ENCODE measurements around the gene CSK.

DNA sequence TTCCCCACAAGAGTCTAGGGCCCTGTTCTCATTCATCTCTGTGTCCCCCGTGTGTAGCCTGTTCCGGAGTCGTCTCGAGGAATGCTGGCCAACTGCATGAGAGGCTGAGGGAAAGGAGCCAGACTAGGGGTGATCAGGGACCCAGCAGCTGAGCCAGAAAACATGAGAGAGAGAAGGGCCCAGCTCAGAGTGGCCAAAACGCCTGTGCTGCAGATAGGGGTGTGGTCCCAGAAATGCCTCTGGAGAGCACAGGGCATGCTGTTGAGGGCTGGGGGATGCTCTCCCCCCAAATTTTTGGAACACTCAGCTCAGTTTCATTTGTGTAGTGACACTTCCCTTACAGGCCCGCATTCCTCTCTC, 19.1 kb upstream of the CSK start:
- TF ChIP-seq, protein P1, sequence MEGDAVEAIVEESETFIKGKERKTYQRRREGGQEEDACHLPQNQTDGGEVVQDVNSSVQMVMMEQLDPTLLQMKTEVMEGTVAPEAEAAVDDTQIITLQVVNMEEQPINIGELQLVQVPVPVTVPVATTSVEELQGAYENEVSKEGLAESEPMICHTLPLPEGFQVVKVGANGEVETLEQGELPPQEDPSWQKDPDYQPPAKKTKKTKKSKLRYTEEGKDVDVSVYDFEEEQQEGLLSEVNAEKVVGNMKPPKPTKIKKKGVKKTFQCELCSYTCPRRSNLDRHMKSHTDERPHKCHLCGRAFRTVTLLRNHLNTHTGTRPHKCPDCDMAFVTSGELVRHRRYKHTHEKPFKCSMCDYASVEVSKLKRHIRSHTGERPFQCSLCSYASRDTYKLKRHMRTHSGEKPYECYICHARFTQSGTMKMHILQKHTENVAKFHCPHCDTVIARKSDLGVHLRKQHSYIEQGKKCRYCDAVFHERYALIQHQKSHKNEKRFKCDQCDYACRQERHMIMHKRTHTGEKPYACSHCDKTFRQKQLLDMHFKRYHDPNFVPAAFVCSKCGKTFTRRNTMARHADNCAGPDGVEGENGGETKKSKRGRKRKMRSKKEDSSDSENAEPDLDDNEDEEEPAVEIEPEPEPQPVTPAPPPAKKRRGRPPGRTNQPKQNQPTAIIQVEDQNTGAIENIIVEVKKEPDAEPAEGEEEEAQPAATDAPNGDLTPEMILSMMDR (IDR thresholded peaks at IDR 0.05; ENCODE audit: low read depth, low read length): no peak
- no peak for TF ChIP-seq POLR2A (IDR thresholded peaks at IDR 0.05; ENCODE audit: extremely low read depth, insufficient read length)

All from NB4 (cell line).